Uterus (tissue), 4 donors: ENCODE data around the gene CDH13. TPM values are rescaled to one million over a fixed set of nuclear protein-coding genes. Genes with fewer than 3 reads are reported as not detected.

Experiments used
- DNase-seq, 2 donors: peaks; one replicate each; pipeline ENCODE4 v3.0.0-alpha.2; 2019 to 2020
- H3K27ac ChIP-seq, 2 donors: fragments of 200-600 bp; sonication (generic); 1 replicate in 1 of 2; 2 replicates in 1 of 2; pipeline ENCODE4 v1.5.1; 2016 to 2018
- H3K27me3 ChIP-seq, 2 donors: fragments of 200-600 bp; sonication (generic); one replicate each; pipeline ENCODE4 v1.5.1; 2018 to 2019; ENCODE audit warnings: control low read depth in 1 of 2
- H3K36me3 ChIP-seq, 2 donors: fragments of 200-600 bp; sonication (generic); one replicate each; pipeline ENCODE4 v1.5.1; 2019; ENCODE audit warnings: control low read depth in 1 of 2
- H3K4me1 ChIP-seq, 2 donors: fragments of 200-600 bp; sonication (generic); one replicate each; pipeline ENCODE4 v1.5.1; 2018 to 2019; ENCODE audit warnings: control low read depth in 1 of 2
- H3K4me3 ChIP-seq, 2 donors: fragments of 200-600 bp; sonication (generic); 1 replicate in 1 of 2; 2 replicates in 1 of 2; pipeline ENCODE4 v1.5.1; 2018 to 2019; ENCODE audit warnings: mild to moderate bottlenecking in 1 of 2
- H3K9me3 ChIP-seq, 2 donors: fragments of 200-600 bp; sonication (generic); one replicate each; pipeline ENCODE4 v1.5.1; 2019; ENCODE audit warnings: control low read depth in 1 of 2
- POLR2A ChIP-seq, 2 donors: fragments of 450-650 bp; IDR thresholded peaks; one replicate each; pipeline ENCODE4 v1.6.1; 2016; ENCODE audit warnings: antibody characterized with exemption in 2 of 2, mild to moderate bottlenecking in 1 of 2, moderate library complexity in 1 of 2
- intact Hi-C: fragments of 100-400 bp; cut with DNase I; formaldehyde crosslinking; loops from one replicate; pipeline ENCODE4 v1.15.1; 2023; ENCODE audit warnings: low total_unique reads
- total RNA-seq, 4 donors: library from RNA; depleted of rRNA in 3 of 4; stranded (reverse); fragments of >200 nt in 3 of 4; gene quantifications; one replicate each; pipeline versions ENCODE4 v1.1.0 to v1.2.4, GENCODE V29; 2014 to 2023
- TF ChIP-seq, protein P1 (sequence below), 4 experiments: fragments of 200-600 bp in 2 of 4; fragments of 450-650 bp in 2 of 4; sonication (generic) in 2 of 4; IDR thresholded peaks; one replicate each; pipeline ENCODE4 v1.5.1; 2016 to 2019; ENCODE audit warnings: antibody characterized with exemption in 4 of 4, mild to moderate bottlenecking in 2 of 4, moderate library complexity in 1 of 4
- donor health status: DM: yes; HTN: yes; CAD: no.

CDH13 gene
- total RNA-seq, 4 donors from 2014 or later = 49.1 to 99.4 (median 82.7) TPM

DNA sequence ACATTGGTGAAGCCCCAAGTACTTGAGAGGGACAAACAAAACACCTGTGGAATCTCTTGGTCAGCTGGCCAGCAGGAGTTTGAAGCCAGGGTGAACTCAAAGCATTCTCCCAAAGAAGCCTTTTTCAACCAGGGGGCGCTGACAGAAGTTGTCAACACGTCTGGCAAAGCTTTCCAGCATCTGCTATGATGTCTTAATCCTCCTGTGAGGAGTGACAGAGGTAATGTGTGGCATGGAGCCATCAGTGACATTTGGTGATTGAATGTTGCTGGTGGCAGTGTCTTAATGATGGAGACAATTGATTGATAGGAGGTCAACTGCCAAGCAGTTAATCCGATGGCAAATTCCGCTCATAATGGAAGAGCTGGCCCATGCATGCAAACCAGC, 923.4 kb downstream of the CDH13 start:
- no peaks in the 10 kb centered on the region for H3K4me1 ChIP-seq
- H3K27me3 ChIP-seq = no peaks in the 10 kb centered on the region
- DNase-seq = no peak
- H3K9me3 ChIP-seq = no peaks in the 10 kb centered on the region
- H3K36me3 ChIP-seq = no peaks in the 10 kb centered on the region
- intact Hi-C loops = no loop called here
- H3K27ac ChIP-seq = no peak overlapping the region
- H3K4me3 ChIP-seq = no peak overlapping the region
- no peak for TF ChIP-seq POLR2A (IDR thresholded peaks at IDR 0.05)
- TF ChIP-seq, protein P1, sequence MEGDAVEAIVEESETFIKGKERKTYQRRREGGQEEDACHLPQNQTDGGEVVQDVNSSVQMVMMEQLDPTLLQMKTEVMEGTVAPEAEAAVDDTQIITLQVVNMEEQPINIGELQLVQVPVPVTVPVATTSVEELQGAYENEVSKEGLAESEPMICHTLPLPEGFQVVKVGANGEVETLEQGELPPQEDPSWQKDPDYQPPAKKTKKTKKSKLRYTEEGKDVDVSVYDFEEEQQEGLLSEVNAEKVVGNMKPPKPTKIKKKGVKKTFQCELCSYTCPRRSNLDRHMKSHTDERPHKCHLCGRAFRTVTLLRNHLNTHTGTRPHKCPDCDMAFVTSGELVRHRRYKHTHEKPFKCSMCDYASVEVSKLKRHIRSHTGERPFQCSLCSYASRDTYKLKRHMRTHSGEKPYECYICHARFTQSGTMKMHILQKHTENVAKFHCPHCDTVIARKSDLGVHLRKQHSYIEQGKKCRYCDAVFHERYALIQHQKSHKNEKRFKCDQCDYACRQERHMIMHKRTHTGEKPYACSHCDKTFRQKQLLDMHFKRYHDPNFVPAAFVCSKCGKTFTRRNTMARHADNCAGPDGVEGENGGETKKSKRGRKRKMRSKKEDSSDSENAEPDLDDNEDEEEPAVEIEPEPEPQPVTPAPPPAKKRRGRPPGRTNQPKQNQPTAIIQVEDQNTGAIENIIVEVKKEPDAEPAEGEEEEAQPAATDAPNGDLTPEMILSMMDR (IDR thresholded peaks at IDR 0.05) = no peak

DNA sequence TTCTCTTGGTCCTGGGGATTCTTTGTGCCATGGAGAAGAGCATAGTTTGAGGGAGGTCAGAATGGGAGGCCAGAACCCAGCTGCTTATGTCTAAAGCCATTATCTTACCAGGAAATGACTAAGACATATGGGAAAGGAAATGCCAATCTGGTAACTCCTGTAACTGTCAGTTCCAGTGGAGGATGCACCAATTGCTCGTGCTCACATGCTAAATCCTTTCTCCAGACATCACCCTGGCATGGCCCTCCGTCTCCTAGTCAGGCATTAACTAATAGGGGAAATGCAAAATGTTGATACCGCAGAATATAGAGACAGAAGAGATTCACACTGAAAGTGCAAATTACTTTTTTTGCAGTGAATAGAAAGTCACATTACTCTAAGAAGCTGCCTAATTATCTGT, 925.5 kb downstream of the CDH13 start:
- Histone ChIP-seq H3K4me1 (no peaks in the 10 kb centered on the region), H3K27me3 (no peaks in the 10 kb centered on the region), H3K9me3 (no peaks in the 10 kb centered on the region), H3K4me3 (no peak overlapping the region), H3K27ac (no peak overlapping the region), H3K36me3 (no peaks in the 10 kb centered on the region)
- DNase-seq = no peak
- TF ChIP-seq, protein P1 (IDR thresholded peaks at IDR 0.05) = no peak
- no peak for TF ChIP-seq POLR2A (IDR thresholded peaks at IDR 0.05)
- intact Hi-C loops = no loop called here

DNA sequence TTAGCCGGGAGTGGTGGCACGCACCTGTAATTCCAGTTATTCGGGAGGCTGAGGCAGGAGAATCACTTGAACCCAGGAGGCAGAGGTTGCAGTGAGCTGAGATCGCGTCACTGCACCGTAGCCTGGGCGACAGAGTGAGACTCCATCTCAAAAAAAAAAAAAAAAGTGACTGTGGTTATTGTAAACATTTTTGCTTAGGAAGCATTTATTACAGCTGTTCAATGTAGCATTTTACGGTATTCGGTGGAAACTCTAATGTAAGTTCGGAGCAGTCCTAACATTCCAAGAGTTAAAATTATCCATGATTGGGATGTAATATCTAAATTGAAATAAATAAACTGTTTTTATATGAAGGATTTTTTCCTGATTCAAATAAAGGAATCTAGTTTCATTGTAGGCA, 926.2 kb downstream of the CDH13 start:
- Histone ChIP-seq H3K27ac (no peak overlapping the region), H3K36me3 (no peaks in the 10 kb centered on the region), H3K9me3 (no peaks in the 10 kb centered on the region), H3K4me1 (no peaks in the 10 kb centered on the region), H3K4me3 (no peak overlapping the region), H3K27me3 (no peaks in the 10 kb centered on the region)
- intact Hi-C loops = no loop called here
- TF ChIP-seq, protein P1 (IDR thresholded peaks at IDR 0.05) = no peak
- no peak for TF ChIP-seq POLR2A (IDR thresholded peaks at IDR 0.05)
- no peak for DNase-seq

DNA sequence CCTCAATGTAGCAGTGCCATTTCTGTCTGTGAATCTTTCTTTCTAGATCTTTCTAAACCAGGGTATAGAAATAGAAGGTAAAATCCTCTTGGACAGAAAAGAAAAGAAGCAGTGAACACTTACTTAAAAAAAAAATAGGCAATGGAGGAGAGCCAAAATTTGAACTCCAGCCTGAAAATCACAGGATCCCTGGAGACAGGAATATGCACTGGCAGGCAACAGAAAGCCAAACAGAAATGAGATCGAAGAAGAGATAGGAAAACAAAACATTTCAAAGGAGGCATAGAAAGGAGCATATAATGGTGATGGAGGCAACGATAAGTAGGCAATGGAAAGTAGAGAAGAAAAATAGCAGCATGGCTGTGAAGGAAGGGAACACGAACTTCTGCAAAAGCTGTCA, 927.3 kb downstream of the CDH13 start:
- TF ChIP-seq POLR2A (IDR thresholded peaks at IDR 0.05) = no peak
- TF ChIP-seq, protein P1 (IDR thresholded peaks at IDR 0.05) = no peak
- intact Hi-C loops = no loop called here
- DNase-seq = no peak
- Histone ChIP-seq H3K9me3 (no peaks in the 10 kb centered on the region), H3K36me3 (no peaks in the 10 kb centered on the region), H3K27me3 (no peaks in the 10 kb centered on the region), H3K27ac (no peak overlapping the region), H3K4me1 (no peaks in the 10 kb centered on the region), H3K4me3 (no peak overlapping the region)

DNA sequence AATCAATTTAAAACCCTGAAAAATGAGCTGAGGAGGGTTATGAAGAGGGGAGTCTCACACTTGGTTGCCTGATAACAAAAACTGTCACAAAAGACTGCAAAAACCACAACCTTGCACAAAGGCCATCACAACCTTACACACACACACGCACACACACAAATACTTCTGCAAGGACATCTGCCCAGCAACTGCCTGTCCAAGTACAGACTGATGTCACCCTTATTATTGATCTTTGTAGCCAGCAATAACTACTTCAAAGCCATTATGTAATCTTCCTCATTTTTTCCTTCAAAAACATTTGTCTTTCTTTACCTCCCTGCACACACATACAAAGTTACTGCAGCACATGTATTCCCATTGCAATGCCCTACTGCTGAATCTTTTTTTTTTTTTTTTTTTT, 927.8 kb downstream of the CDH13 start:
- H3K27me3 ChIP-seq = no peaks in the 10 kb centered on the region
- TF ChIP-seq, protein P1 (IDR thresholded peaks at IDR 0.05) = no peak
- no peak for TF ChIP-seq POLR2A (IDR thresholded peaks at IDR 0.05)
- no peak overlapping the region for H3K27ac ChIP-seq
- H3K9me3 ChIP-seq = no peaks in the 10 kb centered on the region
- no peak overlapping the region for H3K4me3 ChIP-seq
- intact Hi-C loops = no loop called here
- no peaks in the 10 kb centered on the region for H3K4me1 ChIP-seq
- no peaks in the 10 kb centered on the region for H3K36me3 ChIP-seq
- DNase-seq = no peak
